ENCODE results near the gene TNFRSF21. TPM values are rescaled to one million over a fixed set of nuclear protein-coding genes. Genes with fewer than 3 reads are reported as not detected.

The TNFRSF21 gene
- total RNA-seq, 2 donors from 2014 or later: 7.3 to 15.3 TPM

- no peaks in the 10 kb centered on the region for H3K27me3 ChIP-seq (replicated peaks; ENCODE audit: insufficient read depth)
- ATAC-seq (ENCODE audit: insufficient number of reproducible peaks, low FRiP score, low read depth) (no peak), DNase-seq (ENCODE audit: low spot score) (no peak)
- H3K36me3 ChIP-seq: no peaks in the 10 kb centered on the region
- H3K27ac ChIP-seq: no peak overlapping the region
- TF ChIP-seq, protein P1, sequence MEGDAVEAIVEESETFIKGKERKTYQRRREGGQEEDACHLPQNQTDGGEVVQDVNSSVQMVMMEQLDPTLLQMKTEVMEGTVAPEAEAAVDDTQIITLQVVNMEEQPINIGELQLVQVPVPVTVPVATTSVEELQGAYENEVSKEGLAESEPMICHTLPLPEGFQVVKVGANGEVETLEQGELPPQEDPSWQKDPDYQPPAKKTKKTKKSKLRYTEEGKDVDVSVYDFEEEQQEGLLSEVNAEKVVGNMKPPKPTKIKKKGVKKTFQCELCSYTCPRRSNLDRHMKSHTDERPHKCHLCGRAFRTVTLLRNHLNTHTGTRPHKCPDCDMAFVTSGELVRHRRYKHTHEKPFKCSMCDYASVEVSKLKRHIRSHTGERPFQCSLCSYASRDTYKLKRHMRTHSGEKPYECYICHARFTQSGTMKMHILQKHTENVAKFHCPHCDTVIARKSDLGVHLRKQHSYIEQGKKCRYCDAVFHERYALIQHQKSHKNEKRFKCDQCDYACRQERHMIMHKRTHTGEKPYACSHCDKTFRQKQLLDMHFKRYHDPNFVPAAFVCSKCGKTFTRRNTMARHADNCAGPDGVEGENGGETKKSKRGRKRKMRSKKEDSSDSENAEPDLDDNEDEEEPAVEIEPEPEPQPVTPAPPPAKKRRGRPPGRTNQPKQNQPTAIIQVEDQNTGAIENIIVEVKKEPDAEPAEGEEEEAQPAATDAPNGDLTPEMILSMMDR (IDR thresholded peaks at IDR 0.05): no peak
- H3K4me1 ChIP-seq (ENCODE audit: control insufficient read depth in 1 of 2, low read depth in 2 of 2): peaks cover 5 to 8% of the 10 kb centered on the region in 2 donors
- H3K9me3 ChIP-seq: no peaks in the 10 kb centered on the region
- H3K4me3 ChIP-seq: no peak overlapping the region
Observed at GRCh38 chr6:47307362-47308197, 2.1 kb downstream of the TNFRSF21 start.

GRCh38 chr6:47306887-47307286, 2.8 kb downstream of the TNFRSF21 start:
- H3K4me3 ChIP-seq: no peak overlapping the region
- DNase-seq (ENCODE audit: low spot score): no peak

GRCh38 chr6:47303861-47304260, 5.8 kb downstream of the TNFRSF21 start:
- TF ChIP-seq, protein P1 (IDR thresholded peaks at IDR 0.05): no peak
- H3K9me3 ChIP-seq: no peaks in the 10 kb centered on the region
- no peak for ATAC-seq (ENCODE audit: insufficient number of reproducible peaks, low FRiP score, low read depth)
- H3K36me3 ChIP-seq: no peaks in the 10 kb centered on the region
- H3K4me3 ChIP-seq: no peak overlapping the region
- peaks cover 4% of the 10 kb centered on the region in 2 donors for H3K4me1 ChIP-seq (ENCODE audit: control insufficient read depth in 1 of 2, low read depth in 2 of 2)
- no peak overlapping the region for H3K27ac ChIP-seq
- no peak for DNase-seq (ENCODE audit: low spot score)
- H3K27me3 ChIP-seq (replicated peaks; ENCODE audit: insufficient read depth): no peaks in the 10 kb centered on the region

More at GRCh38 chr6:47306887-47307286, 2.8 kb downstream of the TNFRSF21 start:
- Histone ChIP-seq H3K27me3 (replicated peaks; ENCODE audit: insufficient read depth) (no peaks in the 10 kb centered on the region), H3K36me3 (no peaks in the 10 kb centered on the region), H3K9me3 (no peaks in the 10 kb centered on the region), H3K4me1 (ENCODE audit: control insufficient read depth in 1 of 2, low read depth in 2 of 2) (peaks cover 5 to 8% of the 10 kb centered on the region in 2 donors), H3K27ac (no peak overlapping the region)
- ATAC-seq (ENCODE audit: insufficient number of reproducible peaks, low FRiP score, low read depth): no peak
- TF ChIP-seq, protein P1 (IDR thresholded peaks at IDR 0.05): no peak

DNA sequence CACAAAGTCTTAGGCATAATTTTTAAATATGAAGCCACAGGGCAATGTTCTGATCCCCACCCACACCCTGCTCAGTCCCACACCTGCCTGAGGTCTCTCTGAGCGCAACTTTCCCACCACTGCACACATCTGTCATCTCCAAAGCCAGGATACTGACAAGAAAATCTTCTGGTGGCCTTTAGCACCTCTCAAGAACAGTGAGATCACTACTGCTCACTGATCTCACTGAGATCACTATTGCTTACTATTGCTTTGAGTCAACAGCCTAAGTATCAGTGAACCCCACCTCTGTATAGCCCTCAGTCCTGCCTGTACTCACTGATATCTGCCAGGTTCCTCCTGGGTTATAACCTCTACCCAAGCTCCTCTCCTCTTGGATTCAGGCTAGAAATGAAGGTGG, 6.4 kb downstream of the TNFRSF21 start:
- Histone ChIP-seq H3K9me3 (no peaks in the 10 kb centered on the region), H3K4me1 (ENCODE audit: control insufficient read depth in 1 of 2, low read depth in 2 of 2) (no peaks in the 10 kb centered on the region), H3K36me3 (no peaks in the 10 kb centered on the region), H3K27ac (no peak overlapping the region), H3K4me3 (no peak overlapping the region), H3K27me3 (replicated peaks; ENCODE audit: insufficient read depth) (no peaks in the 10 kb centered on the region)
- no peak for DNase-seq (ENCODE audit: low spot score)
- ATAC-seq (ENCODE audit: insufficient number of reproducible peaks, low FRiP score, low read depth): no peak
- TF ChIP-seq, protein P1 (IDR thresholded peaks at IDR 0.05): no peak

GRCh38 chr6:47302043-47302442, 7.7 kb downstream of the TNFRSF21 start:
- no peak overlapping the region for H3K27ac ChIP-seq
- H3K4me1 ChIP-seq (ENCODE audit: control insufficient read depth in 1 of 2, low read depth in 2 of 2): no peaks in the 10 kb centered on the region
- H3K9me3 ChIP-seq: no peaks in the 10 kb centered on the region
- no peak for ATAC-seq (ENCODE audit: insufficient number of reproducible peaks, low FRiP score, low read depth)
- no peaks in the 10 kb centered on the region for H3K36me3 ChIP-seq
- TF ChIP-seq, protein P1 (IDR thresholded peaks at IDR 0.05): no peak
- no peak overlapping the region for H3K4me3 ChIP-seq
- no peak for DNase-seq (ENCODE audit: low spot score)
- no peaks in the 10 kb centered on the region for H3K27me3 ChIP-seq (replicated peaks; ENCODE audit: insufficient read depth)

All from thoracic aorta (tissue), 2 donors.